ENCODE measurements around the gene SPATA32.

The SPATA32 gene

GRCh38 chr17:45221081-45222013, 40.5 kb downstream of the SPATA32 start, which contains the start of gene FMNL1 (continued):
- TF ChIP-seq, protein P1, sequence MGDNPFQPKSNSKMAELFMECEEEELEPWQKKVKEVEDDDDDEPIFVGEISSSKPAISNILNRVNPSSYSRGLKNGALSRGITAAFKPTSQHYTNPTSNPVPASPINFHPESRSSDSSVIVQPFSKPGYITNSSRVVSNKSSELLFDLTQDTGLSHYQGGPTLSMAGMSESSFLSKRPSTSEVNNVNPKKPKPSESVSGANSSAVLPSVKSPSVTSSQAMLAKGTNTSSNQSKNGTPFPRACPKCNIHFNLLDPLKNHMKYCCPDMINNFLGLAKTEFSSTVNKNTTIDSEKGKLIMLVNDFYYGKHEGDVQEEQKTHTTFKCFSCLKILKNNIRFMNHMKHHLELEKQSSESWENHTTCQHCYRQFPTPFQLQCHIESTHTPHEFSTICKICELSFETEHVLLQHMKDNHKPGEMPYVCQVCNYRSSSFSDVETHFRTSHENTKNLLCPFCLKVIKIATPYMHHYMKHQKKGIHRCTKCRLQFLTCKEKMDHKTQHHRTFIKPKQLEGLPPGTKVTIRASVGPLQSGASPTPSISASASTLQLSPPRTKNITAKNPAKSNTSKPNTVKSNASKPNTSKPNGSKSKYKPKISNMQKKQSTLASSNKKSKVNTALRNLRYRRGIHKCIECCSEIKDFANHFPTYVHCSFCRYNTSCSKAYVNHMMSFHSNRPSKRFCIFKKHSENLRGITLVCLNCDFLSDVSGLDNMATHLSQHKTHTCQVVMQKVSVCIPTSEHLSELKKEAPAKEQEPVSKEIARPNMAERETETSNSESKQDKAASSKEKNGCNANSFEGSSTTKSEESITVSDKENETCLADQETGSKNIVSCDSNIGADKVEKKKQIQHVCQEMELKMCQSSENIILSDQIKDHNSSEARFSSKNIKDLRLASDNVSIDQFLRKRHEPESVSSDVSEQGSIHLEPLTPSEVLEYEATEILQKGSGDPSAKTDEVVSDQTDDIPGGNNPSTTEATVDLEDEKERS (tag by site-specific recombination; IDR thresholded peaks at IDR 0.05) = no peak
- TF ChIP-seq EGR2 (tag by site-specific recombination; IDR thresholded peaks at IDR 0.05; ENCODE audit: low read depth) (no peak), ZNF585B (tag by site-specific recombination; IDR thresholded peaks at IDR 0.05) (no peak), ZBTB10 (tag by site-specific recombination; IDR thresholded peaks at IDR 0.05) (peak; percentile 63; the same call in 1 of the 2 replicates), ZNF335 (tag by site-specific recombination; conservative IDR thresholded peaks at IDR 0.05) (peak; percentile 44; the same call in 1 of the 2 replicates), MEIS1 (CRISPR knock-in tag; IDR thresholded peaks at IDR 0.05; ENCODE audit: borderline replicate concordance) (no peak), ZBTB21 (tag by site-specific recombination; IDR thresholded peaks at IDR 0.05) (no peak), ZNF10 (tag by site-specific recombination; IDR thresholded peaks at IDR 0.05) (0 out of 2 replicates have a peak, but pooled peaks have one; percentile 24), ZBTB17 (tag by site-specific recombination; IDR thresholded peaks at IDR 0.05) (peak; percentile 83), ZNF2 (tag by site-specific recombination; IDR thresholded peaks at IDR 0.05) (no peak)
- TF ChIP-seq, protein P2, sequence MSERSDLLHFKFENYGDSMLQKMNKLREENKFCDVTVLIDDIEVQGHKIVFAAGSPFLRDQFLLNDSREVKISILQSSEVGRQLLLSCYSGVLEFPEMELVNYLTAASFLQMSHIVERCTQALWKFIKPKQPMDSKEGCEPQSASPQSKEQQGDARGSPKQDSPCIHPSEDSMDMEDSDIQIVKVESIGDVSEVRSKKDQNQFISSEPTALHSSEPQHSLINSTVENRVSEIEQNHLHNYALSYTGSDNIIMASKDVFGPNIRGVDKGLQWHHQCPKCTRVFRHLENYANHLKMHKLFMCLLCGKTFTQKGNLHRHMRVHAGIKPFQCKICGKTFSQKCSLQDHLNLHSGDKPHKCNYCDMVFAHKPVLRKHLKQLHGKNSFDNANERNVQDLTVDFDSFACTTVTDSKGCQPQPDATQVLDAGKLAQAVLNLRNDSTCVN (tag by site-specific recombination; optimal IDR thresholded peaks at IDR 0.05) = peak; percentile 51
- TF ChIP-seq, protein P3, sequence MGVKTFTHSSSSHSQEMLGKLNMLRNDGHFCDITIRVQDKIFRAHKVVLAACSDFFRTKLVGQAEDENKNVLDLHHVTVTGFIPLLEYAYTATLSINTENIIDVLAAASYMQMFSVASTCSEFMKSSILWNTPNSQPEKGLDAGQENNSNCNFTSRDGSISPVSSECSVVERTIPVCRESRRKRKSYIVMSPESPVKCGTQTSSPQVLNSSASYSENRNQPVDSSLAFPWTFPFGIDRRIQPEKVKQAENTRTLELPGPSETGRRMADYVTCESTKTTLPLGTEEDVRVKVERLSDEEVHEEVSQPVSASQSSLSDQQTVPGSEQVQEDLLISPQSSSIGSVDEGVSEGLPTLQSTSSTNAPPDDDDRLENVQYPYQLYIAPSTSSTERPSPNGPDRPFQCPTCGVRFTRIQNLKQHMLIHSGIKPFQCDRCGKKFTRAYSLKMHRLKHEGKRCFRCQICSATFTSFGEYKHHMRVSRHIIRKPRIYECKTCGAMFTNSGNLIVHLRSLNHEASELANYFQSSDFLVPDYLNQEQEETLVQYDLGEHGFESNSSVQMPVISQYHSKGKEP (tag by site-specific recombination; IDR thresholded peaks at IDR 0.05) = 0 out of 2 replicates have a peak, but pooled peaks have one; percentile 13
- TF ChIP-seq, protein P4, sequence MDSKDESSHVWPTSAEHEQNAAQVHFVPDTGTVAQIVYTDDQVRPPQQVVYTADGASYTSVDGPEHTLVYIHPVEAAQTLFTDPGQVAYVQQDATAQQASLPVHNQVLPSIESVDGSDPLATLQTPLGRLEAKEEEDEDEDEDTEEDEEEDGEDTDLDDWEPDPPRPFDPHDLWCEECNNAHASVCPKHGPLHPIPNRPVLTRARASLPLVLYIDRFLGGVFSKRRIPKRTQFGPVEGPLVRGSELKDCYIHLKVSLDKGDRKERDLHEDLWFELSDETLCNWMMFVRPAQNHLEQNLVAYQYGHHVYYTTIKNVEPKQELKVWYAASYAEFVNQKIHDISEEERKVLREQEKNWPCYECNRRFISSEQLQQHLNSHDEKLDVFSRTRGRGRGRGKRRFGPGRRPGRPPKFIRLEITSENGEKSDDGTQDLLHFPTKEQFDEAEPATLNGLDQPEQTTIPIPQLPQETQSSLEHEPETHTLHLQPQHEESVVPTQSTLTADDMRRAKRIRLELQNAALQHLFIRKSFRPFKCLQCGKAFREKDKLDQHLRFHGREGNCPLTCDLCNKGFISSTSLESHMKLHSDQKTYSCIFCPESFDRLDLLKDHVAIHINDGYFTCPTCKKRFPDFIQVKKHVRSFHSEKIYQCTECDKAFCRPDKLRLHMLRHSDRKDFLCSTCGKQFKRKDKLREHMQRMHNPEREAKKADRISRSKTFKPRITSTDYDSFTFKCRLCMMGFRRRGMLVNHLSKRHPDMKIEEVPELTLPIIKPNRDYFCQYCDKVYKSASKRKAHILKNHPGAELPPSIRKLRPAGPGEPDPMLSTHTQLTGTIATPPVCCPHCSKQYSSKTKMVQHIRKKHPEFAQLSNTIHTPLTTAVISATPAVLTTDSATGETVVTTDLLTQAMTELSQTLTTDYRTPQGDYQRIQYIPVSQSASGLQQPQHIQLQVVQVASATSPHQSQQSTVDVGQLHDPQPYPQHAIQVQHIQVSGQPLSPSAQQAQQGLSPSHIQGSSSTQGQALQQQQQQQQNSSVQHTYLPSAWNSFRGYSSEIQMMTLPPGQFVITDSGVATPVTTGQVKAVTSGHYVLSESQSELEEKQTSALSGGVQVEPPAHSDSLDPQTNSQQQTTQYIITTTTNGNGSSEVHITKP (tag by site-specific recombination; IDR thresholded peaks at IDR 0.05) = 0 out of 2 replicates have a peak, but pooled peaks have one; percentile 36

Data from HEK293 (cell line).